ENCODE results near the gene PLA2G4D.
A peak's percentile ranks its signal among the peaks of the same experiment; 100 is the strongest.

Gene PLA2G4D

DNA sequence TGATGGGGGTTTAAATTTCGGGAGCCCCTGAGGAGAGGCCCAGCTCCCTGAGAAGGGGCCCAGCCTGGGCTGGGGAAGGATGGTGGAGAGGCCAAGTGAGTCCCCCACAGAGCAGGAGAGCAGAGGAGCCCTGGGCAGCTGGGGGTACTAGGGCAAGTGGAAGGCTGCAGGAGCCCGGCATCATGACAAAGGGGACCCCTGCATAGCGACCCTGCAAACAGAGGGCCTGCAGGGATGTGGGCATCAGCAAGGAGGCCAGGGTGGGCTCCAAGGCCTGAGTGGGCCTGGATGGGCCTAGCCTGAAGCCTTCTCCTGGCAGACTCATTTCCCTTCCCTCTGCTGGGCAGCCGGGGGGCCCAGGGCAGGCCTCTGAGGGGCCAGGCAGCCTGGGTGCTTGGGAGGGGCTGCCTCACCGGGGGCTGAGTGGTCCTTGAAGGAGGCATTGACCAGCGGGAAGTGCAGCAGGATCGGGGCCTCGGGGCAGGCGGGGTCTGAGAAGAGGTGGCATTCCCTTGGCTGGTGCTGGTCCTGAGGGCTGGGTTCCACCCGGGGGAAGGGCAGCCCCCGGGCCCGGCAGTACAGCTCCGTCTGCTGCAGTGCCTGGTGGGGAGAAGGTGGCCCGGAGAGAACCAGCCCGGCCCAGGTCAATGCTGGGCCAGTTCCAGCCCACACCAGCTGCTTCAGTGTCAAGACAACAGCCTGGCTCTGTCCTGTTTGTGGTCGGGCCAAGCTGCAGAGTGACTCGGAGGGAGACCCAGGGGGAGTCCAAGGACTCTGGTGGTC lies 24.7 kb downstream of the PLA2G4D start:
- DNase-seq: no peak

DNA sequence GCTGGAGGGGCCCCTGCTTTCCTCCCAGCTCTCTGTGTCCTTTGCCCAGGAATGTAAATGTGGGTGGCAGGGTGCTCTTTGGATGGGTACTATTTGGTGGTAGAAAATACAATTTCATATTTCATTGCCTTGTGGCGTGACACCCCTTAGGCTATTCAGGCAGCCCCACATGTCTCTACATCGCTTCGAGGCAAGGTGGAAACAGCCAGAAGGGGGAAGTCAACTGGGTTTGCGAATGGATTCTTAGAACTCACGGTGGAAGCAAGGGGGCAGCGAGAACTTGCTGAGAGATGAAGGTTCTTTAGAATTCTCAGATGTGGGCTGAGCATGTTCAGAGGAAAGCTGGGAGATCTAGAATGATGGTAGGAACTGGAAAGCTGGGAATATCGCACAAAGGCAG lies 25.3 kb downstream of the PLA2G4D start:
- no peak for DNase-seq

DNA sequence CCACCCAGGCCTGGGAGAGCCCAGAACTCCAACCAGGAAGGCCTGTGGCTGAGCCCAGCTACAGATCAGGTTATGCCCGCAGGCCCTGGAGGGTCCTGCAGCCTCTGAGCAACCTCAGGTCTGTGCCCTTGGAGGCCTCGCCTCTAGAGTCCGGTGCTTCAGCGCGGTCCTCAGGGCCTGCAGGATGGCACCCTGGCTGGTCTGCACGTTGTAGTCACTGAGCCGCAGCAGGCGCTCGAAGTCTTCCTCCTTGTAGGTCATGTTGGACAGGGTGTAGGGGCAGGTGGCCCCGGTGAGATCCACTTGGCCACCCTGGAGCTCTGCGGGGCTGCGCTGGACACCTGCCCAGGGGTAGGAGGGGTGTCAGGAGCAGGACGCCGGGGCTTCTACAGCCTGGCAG lies 25.8 kb downstream of the PLA2G4D start:
- DNase-seq: no peak

DNA sequence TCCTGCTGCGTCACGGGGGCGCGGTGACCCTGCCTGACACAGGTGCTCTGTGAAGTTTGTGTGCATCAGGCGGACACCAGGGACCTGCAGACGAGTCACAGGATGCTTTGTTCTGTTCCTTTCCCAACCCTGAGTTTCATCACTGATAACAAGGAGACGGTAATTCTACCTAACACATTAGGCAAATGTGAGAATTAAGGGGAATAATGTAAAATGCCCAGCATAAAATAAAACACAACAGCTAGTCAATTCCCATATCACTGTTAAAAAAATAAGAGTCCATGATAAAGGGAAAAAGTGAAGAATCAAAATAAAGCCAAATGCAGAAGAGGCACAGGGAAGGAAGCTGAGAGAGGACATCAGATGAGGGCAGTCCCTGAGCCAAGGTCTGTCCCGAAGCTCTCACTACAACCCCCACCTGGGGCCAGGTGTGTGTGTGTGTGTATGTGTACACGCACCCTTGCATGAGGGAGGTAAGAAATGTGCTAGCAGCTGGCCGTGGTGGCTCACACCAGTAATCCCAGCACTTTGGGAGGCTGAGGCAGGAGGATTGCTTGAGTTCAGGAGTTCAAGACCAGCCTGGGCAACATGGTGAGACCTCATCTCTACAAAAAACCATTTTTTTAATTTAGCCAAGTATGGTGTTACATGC lies 27.5 kb downstream of the PLA2G4D start:
- DNase-seq: no peak

DNA sequence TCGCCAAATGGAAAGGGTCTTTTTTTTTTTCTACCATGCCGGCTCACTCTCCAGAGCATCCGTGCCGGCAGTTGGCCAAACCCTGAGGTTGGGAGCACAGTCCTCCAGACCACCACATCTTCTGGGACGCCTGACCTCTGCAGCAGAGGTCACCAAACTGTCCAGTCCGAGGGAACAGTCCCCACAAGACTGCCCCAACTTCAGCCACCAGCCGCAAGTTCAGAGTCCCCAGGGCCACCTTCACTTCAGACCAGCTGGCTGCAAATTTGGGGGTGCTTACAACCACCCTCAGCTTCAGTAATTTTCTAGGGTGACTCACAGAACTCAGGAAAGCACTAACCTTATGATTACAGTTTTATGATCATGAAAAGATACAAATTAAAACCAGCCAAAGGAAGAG lies 28.9 kb downstream of the PLA2G4D start:
- no peak for DNase-seq

DNA sequence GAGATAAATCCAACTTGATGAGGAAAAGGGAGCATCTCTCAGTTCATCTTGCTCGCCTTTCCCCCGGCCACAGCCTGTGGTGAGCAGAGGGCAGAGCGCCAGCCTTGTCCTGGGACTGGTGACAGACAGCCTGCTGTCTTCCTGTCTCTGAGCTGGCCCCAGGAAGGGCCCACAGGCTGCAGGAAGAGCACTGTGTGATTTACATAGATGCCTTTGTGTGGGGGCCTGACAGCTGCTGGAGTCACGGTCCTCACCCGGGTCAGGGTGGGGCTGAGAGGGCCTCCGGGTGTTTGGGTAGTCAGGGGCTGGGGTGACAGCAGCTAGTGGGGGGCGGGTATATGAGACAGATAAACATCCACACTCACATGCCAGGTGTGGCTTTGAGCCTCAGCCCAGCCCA lies 29.3 kb downstream of the PLA2G4D start:
- peak in 1 of 2 experiments; percentile 8 for DNase-seq

DNA sequence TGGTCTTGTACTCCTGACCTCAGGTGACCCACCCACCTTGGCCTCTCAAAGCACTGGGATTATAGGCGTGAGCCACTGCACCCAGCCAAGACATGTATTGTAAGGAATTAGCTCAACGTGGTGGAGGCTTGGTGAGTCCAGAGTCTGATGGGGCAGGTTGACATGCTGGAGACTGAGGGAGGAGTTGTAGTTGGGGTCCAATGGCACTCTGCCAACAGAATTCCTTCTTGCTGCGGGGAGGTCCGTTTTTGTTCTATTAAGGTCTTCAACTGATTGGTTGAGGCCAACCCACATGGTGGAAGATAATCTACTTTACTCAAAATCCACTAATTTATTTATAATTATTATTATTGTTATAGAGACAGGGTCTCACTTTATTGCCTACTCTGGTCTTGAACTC lies 30.1 kb downstream of the PLA2G4D start:
- no peak for DNase-seq

DNA sequence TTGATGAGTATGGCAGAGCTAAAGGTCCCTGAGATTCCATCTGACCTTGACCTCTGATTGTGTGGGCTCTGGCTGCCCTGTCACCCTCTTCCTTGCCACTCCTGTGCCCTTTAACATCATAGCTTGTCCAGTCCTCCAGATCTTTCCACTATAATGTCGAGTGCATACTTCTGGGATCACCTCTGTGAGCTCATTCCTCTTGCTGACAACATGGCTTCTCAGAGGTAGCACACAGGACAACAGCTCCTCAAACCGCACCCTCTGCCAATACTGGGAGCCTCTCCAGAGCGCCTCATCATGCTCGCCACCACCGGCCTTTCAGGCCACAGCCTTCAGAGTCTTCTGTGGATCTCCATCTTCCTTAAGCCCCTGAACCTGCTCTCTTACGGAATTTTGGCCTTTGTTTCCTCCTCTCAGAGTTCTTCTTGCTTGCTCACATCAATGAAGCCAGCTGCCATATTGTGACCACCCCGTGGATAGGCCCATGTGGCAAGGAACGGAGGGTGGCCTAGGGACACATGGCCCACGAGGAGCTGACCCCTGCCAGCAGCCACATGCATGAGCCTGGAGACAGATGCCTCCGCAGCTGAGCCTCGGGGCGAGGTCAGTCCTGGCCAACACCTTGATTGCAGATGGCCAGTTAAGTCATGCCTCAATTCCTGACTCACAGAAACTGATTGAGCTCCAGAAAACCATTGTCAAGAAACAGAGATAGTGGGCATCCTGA lies 31.1 kb downstream of the PLA2G4D start:
- no peak for DNase-seq

DNA sequence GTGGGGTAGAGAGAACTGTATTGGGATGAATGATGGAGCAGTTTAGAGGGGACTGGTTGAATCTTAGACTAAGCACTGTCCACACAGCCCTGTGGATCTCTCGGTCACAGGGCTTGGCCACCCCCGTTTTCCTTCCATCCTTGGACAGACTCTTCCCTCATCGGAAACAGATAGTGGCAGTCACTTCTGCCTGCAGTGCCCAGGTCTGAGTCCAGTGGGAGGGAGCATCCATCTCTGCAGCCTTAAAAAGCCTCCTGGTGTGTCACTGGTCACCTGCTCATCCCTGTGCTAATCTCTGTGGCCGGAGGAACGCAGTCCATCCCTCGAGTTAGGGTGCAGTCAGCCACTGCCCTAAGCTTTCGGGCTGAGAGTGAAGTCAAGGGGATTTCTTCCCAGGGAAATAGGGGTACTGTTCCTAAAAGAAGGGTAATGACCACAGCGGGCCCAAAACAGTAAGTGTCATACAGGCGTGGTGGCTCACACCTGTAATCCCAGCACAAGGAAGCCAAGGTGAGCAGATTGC lies 32.0 kb downstream of the PLA2G4D start:
- no peak for DNase-seq

- DNase-seq: no peak
These were observed 33.6 kb downstream of the PLA2G4D start for GRCh38 chr15:42060797-42061196.

DNA sequence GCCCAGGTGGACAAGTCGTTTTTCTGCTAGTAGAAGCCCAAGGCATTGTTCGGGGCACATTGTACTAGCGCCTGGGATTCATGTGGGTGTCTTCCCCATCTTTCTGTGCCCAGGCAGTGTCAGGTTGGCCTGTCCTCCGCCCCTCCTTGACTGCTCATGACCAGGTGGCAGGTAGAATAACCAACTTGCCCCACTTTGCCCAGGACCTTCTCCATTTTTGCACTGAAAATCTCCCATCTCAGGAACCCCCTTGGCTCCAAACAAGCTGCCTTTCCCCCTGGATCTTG lies 33.9 kb downstream of the PLA2G4D start:
- no peak for DNase-seq

DNA sequence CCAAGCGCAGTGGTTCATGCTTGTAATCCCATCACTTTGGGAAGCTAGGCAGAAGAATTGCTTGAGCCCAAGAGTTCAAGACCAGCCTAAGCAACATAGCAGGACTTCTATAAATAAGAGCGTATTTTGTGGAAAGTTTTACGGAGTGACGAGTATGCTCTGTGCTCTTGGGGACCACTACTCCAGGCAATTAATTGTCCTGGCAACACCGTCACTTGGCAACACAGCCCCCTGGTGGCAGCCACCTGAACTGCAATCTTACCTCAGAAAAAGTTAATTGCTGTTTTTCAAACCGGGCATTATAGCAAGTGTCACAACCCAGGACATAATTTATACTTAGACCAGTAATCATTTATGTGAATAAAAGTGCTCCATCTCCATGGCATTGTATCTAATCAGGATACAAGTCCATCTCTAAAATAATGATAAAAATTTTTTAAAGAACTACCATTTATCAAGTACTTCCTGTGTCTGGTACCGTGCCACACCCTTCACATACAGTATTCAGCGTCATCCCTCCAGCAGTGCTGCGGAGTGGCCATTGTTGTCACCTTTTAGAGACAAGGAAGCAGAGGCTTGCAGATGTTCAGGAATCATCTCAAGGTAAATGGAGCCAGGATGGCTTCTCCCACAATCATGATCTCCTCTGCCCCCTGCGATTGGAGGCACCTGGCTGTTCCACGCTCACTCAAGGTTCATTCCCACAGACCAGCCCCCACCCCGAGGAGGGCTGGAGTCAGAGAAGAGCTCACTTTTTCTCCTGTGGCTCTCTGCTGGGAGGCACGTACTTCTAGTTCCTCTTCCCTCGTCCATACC lies 34.5 kb downstream of the PLA2G4D start:
- DNase-seq: peak; percentile 45 to 55

- DNase-seq: no peak
These were observed 35.6 kb downstream of the PLA2G4D start for GRCh38 chr15:42058791-42059190.

DNA sequence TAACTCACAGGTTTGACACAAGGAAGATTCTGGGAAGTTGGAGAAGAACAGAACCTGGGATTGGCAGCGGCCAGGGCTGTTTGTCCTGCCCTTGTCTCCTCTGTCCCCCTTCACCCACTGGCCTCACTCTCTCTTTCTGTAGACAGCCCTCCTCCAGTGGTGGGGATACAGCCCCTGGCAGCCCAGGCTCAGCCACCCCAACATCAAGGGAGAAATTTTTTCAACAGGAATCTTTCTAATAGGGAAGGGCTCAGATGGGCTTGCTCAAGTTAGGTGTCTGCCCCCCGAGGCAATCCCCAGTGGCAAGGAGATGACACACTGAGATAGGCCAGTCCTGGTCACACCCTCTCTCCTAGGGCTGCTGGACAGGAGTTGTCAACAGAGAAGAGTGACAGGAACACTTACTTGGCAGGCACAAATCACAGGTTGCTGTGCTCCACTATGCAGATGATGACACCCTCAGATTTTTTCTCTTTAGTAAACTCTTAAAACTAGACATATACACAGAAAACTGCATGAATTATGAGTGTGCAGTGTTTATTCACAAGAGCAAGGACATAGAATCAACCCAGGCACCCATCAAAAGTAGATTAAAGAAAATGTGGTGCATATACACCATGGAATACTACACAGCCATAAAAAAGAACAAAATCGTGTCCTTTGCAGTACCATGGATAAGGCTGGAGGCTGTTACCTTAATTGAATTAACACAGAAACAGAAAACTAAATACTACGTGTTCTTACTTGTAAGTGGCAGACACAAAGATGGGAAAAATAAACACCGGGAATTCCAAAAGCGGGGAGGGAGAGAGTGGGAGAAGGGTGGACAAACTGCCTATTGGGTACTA lies 36.3 kb downstream of the PLA2G4D start:
- DNase-seq: no peak

DNA sequence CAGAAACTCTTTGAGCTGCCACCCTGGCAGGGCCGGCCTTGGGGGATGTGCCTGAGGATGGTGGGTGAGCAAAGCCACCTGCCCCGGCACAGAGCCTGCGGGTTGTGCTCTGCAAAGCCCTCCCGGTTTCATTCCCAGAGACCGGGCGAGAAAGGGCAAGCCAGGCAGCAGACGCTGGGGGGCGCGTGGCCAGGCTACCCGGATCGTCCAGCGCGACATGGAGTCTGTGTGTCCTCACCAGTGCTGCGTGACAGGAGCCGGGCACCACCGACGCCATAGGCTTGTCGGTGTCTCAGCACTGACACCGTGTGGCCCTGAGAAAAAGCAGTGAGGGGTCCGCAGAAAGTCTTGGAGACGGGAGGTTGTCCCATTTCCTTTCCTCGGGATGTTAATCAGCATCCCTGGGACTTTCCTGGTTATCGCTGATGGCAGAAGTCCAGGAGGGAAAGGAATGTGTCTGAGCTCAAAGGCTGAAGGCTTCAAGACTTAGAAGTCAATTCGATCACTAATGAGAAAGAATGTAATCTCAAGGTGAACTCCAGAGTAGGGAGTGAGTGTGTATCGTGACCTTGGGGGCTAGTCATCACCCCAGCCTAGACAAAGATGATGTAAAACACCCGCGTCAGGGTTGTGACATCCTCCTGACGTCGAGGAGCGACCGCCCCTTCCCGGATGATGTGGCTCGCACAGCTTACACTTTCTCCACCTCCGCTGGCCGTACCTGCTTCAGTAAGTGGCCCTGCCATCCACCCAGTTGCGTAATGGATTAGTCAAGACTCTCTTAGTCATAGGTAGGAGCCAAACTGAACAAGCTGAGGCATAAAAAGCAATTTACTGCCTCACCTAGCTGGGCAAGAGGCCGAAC lies 37.2 kb downstream of the PLA2G4D start:
- DNase-seq: peak in 1 of 2 experiments; percentile 27

- no peak for DNase-seq
These were observed 40.4 kb downstream of the PLA2G4D start for GRCh38 chr15:42053914-42054313.

DNA sequence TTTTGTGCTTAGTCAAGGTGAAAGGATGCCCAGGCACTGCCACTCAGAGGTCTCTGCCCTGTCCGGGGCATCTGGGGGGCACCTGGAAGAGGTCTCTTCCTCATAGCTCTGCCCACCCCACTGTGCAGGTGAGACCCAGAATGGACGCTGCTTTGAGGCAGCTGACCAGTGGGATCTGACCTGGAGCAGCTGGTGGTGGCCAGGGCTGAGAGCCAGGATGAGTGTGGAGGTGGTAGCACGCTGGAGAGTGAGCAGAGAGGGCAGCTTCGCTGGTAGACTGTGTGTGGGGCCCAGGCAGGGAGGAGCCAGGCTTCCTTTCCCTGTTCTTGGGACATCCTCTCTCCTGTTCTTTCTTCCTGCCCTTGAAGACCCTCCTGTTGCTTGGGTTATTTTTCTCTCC lies 41.4 kb downstream of the PLA2G4D start:
- no peak for DNase-seq

- DNase-seq: no peak
These were observed 43.7 kb downstream of the PLA2G4D start for GRCh38 chr15:42050484-42051255.

GRCh38 chr15:42048821-42049200 lies 45.6 kb downstream of the PLA2G4D start:
- no peak for DNase-seq

DNA sequence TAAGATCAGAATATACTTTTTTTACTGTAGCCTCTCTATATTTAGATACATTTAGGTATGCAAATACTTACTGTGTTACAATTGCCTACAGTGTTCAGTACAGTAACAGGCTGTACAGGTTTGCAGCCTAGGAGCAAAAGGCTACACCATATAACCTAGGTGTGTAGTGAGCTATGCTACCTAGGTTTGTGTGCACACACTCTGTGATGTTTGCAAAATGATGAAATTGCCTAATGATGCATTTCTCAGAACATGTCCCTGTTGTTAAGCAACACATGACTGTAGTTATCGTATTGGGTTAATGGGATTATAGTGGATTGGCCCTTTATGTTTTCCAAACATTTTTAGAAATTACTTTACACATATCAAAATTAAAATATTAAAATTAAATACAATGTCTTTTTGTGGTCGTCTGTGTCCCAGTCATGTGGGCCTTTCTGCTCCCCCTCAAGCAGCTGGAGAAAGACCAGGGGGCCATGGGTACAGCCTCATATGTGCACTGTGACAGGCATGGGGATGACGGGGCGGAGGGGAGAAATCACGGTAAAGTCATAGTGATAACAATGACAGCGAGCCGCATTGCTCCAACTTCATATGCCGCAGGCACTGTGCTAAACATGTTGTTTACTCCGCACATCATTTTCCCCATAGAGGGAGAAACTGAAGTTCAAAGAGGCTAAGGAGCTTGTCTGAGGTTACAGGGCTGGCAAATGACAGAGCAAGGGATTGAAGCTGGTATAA lies 46.1 kb downstream of the PLA2G4D start:
- no peak for DNase-seq

All from NCI-H2081 (cell line).